Type B pancreatic cell (in vitro differentiated cells): ENCODE data around the gene ACER3. TPM values are rescaled to one million over a fixed set of nuclear protein-coding genes. Genes with fewer than 3 reads are reported as not detected.
A peak's percentile ranks its signal among the peaks of the same experiment; 100 is the strongest.

ENCODE experiments used
- DNase-seq: peaks from one replicate; pipeline ENCODE4 v3.0.0; 2021; ENCODE audit warnings: mixed read lengths; ENCODE audit not compliant: unreplicated experiment; ENCODE audit errors: extremely low spot score
- H3K27ac Mint-ChIP-seq: 2 replicates; pipeline ENCODE4 v1.8.0; 2021; ENCODE audit warnings: mild to moderate bottlenecking, mixed read lengths
- H3K27me3 Mint-ChIP-seq: 2 replicates; pipeline ENCODE4 v1.8.0; 2021; ENCODE audit warnings: mixed read lengths
- H3K36me3 Mint-ChIP-seq: 2 replicates; pipeline ENCODE4 v1.8.0; 2021; ENCODE audit warnings: mixed read lengths
- H3K4me1 Mint-ChIP-seq: one replicate; pipeline ENCODE4 v1.8.0; 2021; ENCODE audit warnings: mixed read lengths; ENCODE audit not compliant: unreplicated experiment
- H3K4me3 Mint-ChIP-seq: 2 replicates; pipeline ENCODE4 v1.8.0; 2021; ENCODE audit warnings: mild to moderate bottlenecking, mixed read lengths
- H3K9me3 Mint-ChIP-seq: 2 replicates; pipeline ENCODE4 v1.8.0; 2021; ENCODE audit warnings: mixed read lengths
- CTCF ChIP-seq: fragments of 200-600 bp; sonication (generic); conservative IDR thresholded peaks from 2 replicates; pipeline ENCODE4 v1.5.0; 2021; ENCODE audit warnings: antibody characterized with exemption, mild to moderate bottlenecking
- total RNA-seq: library from RNA; stranded (reverse); gene quantifications from 2 replicates; pipeline ENCODE4 v1.2.1, GENCODE V29; 2021; ENCODE audit warnings: low replicate concordance

The ACER3 gene
- total RNA-seq, 1 donor from 2014 or later: 25.7 TPM

GRCh38 chr11:77055101-77055561, 194.4 kb downstream of the ACER3 start:
- DNase-seq: peak; percentile 39
- H3K27ac Mint-ChIP-seq: no peak overlapping the region

GRCh38 chr11:77055913-77056312, 195.2 kb downstream of the ACER3 start:
- no peak for TF ChIP-seq CTCF
- H3K4me1 Mint-ChIP-seq: no peaks in the 10 kb centered on the region
- DNase-seq: no peak
- H3K27ac Mint-ChIP-seq: no peak overlapping the region
- H3K36me3 Mint-ChIP-seq: no peaks in the 10 kb centered on the region
- H3K27me3 Mint-ChIP-seq: peaks cover 10% of the 10 kb centered on the region
- H3K4me3 Mint-ChIP-seq: no peak overlapping the region
- H3K9me3 Mint-ChIP-seq: no peaks in the 10 kb centered on the region

More at GRCh38 chr11:77055101-77055561, 194.4 kb downstream of the ACER3 start:
- no peaks in the 10 kb centered on the region for H3K36me3 Mint-ChIP-seq
- no peaks in the 10 kb centered on the region for H3K4me1 Mint-ChIP-seq
- H3K4me3 Mint-ChIP-seq: no peak overlapping the region
- H3K27me3 Mint-ChIP-seq: peaks cover 10% of the 10 kb centered on the region
- TF ChIP-seq CTCF: no peak
- H3K9me3 Mint-ChIP-seq: no peaks in the 10 kb centered on the region

GRCh38 chr11:77056814-77057402, 196.2 kb downstream of the ACER3 start:
- Mint-ChIP-seq H3K36me3 (no peaks in the 10 kb centered on the region), H3K27ac (no peak overlapping the region), H3K4me3 (no peak overlapping the region), H3K4me1 (no peaks in the 10 kb centered on the region), H3K9me3 (no peaks in the 10 kb centered on the region), H3K27me3 (peaks cover 10% of the 10 kb centered on the region)
- no peak for TF ChIP-seq CTCF
- no peak for DNase-seq

GRCh38 chr11:77057938-77058474, 197.3 kb downstream of the ACER3 start:
- Mint-ChIP-seq H3K4me1 (no peaks in the 10 kb centered on the region), H3K27ac (no peak overlapping the region), H3K36me3 (no peaks in the 10 kb centered on the region), H3K9me3 (no peaks in the 10 kb centered on the region), H3K4me3 (no peak overlapping the region), H3K27me3 (peaks cover 10% of the 10 kb centered on the region)
- TF ChIP-seq CTCF: no peak
- peak; percentile 48 for DNase-seq

- Mint-ChIP-seq H3K4me3 (no peak overlapping the region), H3K36me3 (no peaks in the 10 kb centered on the region), H3K27ac (no peak overlapping the region), H3K4me1 (no peaks in the 10 kb centered on the region), H3K9me3 (no peaks in the 10 kb centered on the region), H3K27me3 (peaks cover 9% of the 10 kb centered on the region)
- no peak for DNase-seq
- no peak for TF ChIP-seq CTCF
Measured at GRCh38 chr11:77058900-77059299, 198.2 kb downstream of the ACER3 start.
